ENCODE results near the gene MCM9.

The MCM9 gene

DNA sequence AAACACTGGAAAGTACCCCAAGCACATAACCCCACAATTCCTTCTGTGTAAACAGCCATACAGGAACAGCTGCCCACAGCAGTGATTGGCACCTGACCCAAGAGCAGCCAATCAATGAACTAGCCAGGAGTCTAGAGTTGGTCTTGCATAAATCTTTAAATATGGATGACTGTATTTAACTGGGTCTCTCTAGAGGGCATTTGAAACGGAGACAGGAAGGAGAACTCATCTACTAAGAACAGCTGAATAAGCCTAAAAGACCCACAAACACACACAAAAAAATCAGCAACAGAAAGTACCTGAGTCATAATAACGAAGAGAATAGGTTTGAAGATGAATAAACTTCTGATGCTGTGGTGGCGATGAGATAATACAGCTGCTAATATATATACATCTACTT, 90.0 kb downstream of the MCM9 start:
- no peak overlapping the region for H3K27ac ChIP-seq
- no peaks in the 10 kb centered on the region for H3K9me3 ChIP-seq
- no peaks in the 10 kb centered on the region for H3K27me3 ChIP-seq
- no peak overlapping the region for H3K4me3 ChIP-seq
- peaks cover 0 to 3% (median 0%) of the 10 kb centered on the region in 3 donors for H3K36me3 ChIP-seq
- intact Hi-C loops (cut with DNase I; ENCODE audit: low total_unique reads) = no loop called here
- TF ChIP-seq, protein P1, sequence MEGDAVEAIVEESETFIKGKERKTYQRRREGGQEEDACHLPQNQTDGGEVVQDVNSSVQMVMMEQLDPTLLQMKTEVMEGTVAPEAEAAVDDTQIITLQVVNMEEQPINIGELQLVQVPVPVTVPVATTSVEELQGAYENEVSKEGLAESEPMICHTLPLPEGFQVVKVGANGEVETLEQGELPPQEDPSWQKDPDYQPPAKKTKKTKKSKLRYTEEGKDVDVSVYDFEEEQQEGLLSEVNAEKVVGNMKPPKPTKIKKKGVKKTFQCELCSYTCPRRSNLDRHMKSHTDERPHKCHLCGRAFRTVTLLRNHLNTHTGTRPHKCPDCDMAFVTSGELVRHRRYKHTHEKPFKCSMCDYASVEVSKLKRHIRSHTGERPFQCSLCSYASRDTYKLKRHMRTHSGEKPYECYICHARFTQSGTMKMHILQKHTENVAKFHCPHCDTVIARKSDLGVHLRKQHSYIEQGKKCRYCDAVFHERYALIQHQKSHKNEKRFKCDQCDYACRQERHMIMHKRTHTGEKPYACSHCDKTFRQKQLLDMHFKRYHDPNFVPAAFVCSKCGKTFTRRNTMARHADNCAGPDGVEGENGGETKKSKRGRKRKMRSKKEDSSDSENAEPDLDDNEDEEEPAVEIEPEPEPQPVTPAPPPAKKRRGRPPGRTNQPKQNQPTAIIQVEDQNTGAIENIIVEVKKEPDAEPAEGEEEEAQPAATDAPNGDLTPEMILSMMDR (IDR thresholded peaks at IDR 0.05) = no peak
- no peak for DNase-seq
- H3K4me1 ChIP-seq = no peaks in the 10 kb centered on the region

DNA sequence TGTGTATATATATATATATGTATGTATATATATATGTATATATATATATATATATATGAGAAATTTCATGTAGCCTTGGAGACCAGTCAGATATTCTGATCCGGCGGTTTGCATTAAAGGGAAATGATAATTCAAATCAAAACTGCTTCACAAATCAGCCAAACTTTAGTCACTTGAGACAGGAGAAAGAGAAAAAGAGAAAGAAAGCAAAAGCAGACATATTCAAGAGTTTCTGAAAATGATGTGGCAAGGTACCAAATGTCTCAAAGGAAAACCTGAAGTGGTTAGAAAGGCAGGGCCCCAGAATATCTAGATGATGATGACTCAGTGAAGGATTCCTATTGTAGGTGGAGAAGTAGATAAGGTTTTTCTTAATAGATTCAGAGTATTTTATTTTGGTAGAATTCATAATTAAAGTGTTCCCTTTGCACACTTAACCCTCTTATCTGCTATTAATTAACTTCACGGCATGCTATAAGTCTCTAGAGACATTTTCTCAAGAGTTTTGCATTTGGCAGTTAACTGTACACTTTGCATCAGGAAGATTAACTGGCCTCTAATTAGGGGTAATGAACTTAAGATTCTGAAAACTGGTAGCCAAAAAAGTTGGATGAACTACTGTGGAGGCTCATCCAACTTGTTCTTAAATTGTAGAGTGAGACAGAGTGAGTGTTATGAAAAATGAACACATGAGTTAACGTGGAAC, 91.1 kb downstream of the MCM9 start:
- Histone ChIP-seq H3K36me3 (peaks cover 0 to 3% (median 0%) of the 10 kb centered on the region in 3 donors), H3K4me3 (no peak overlapping the region), H3K27ac (no peak overlapping the region), H3K4me1 (no peaks in the 10 kb centered on the region), H3K27me3 (no peaks in the 10 kb centered on the region), H3K9me3 (no peaks in the 10 kb centered on the region)
- intact Hi-C loops (cut with DNase I; ENCODE audit: low total_unique reads) = no loop called here
- no peak for DNase-seq
- TF ChIP-seq, protein P1 (IDR thresholded peaks at IDR 0.05) = no peak

DNA sequence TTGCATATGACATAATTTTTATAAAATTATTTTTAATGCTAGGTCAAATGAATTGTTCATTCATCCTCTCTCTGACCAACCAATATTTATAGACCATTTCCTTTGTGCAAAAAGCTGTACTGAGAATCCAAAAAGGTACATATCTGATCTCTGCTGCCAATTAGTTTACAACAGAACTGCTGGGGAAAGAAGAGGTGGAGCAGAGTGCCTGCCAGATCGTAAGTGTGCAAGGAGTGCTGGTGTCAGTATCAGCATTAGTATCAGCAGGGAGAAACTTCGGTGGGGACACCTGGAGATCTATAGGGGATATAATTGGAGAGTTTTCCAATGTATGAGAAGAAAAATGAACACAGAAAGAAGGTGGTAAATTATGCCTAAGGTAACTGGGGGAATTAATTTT, 104.3 kb downstream of the MCM9 start:
- intact Hi-C loops (cut with DNase I; ENCODE audit: low total_unique reads) = no loop called here
- Histone ChIP-seq H3K4me3 (no peak overlapping the region), H3K27ac (no peak overlapping the region), H3K36me3 (peaks cover 25 to 32% (median 31%) of the 10 kb centered on the region in 3 donors), H3K27me3 (no peaks in the 10 kb centered on the region), H3K9me3 (no peaks in the 10 kb centered on the region), H3K4me1 (no peaks in the 10 kb centered on the region)
- TF ChIP-seq, protein P1 (IDR thresholded peaks at IDR 0.05) = no peak
- DNase-seq = no peak

DNA sequence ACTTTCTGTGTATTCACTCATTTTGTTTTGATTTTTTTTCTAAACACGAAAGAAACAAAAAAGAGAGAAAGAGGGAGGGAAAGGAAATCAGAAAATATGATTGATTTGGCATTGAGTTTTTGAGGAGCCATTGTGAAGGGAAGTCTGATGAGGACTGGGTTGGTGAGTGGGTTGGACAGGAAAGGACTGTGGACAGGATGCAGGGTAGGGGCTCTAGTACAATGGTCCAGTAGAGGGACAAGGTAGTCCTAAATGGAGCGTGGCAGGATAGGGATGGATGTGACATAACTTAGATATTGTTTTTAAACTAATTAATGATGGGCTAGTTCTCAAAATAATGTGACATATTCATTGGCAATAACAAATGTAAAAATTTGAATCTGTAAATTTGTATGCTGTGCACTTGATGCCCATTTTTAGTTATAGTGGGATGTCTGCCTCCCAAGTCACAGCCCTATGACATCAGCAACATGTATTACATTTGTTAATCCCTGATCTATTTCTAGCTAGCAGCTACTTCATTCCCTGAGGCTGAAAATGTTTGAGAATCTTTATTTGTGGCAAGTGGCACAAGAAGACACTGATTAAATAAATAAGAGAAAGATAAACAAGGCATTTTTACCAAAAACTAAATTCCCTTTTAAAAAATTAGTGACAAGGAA, 105.0 kb downstream of the MCM9 start:
- TF ChIP-seq, protein P1 (IDR thresholded peaks at IDR 0.05) = no peak
- H3K27ac ChIP-seq = no peak overlapping the region
- no peaks in the 10 kb centered on the region for H3K9me3 ChIP-seq
- no peak for DNase-seq
- no peak overlapping the region for H3K4me3 ChIP-seq
- no peaks in the 10 kb centered on the region for H3K27me3 ChIP-seq
- intact Hi-C loops (cut with DNase I; ENCODE audit: low total_unique reads) = no loop called here
- H3K36me3 ChIP-seq = peaks cover 33 to 38% (median 37%) of the 10 kb centered on the region in 3 donors
- no peaks in the 10 kb centered on the region for H3K4me1 ChIP-seq

DNA sequence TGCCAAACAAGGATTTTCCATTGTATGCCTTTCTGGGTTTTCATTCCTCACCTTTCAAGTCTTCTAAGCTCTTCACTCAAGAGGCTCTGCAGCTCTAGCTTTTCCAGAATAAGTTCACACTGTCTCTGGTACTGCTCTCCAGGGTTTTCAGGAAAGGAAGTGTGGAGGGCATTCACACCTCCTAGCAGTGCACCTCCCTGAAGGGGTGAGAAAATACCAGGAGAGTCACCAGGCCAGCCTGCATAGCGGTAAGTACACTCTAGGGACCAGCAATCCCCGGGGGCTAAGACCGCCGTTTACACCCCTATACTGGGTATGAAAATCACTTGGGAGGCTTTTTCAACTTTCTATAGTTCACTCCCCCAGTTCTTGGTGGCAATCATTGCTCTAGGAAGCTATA, 108.9 kb downstream of the MCM9 start:
- H3K27ac ChIP-seq = no peak overlapping the region
- no peak overlapping the region for H3K4me3 ChIP-seq
- no peak for DNase-seq
- intact Hi-C loops (cut with DNase I; ENCODE audit: low total_unique reads) = no loop called here
- H3K9me3 ChIP-seq = no peaks in the 10 kb centered on the region
- H3K27me3 ChIP-seq = no peaks in the 10 kb centered on the region
- TF ChIP-seq, protein P1 (IDR thresholded peaks at IDR 0.05) = no peak
- H3K36me3 ChIP-seq = peaks cover 53 to 61% (median 59%) of the 10 kb centered on the region in 3 donors
- H3K4me1 ChIP-seq = no peaks in the 10 kb centered on the region
